Trophoblast cell (in vitro differentiated cells and primary cell): ENCODE results near the gene NDRG4.

ENCODE experiments used
- DNase-seq, 2 donors: peaks; one replicate each; pipeline ENCODE4 v3.0.0-alpha.2; 2016
- H2AFZ ChIP-seq: 2 replicates; pipeline ENCODE4 v1.6.1; 2013; ENCODE audit warnings: low read length, moderate library complexity, mild to moderate bottlenecking; ENCODE audit not compliant: insufficient read depth, poor library complexity
- H2AK5ac ChIP-seq: 2 replicates; pipeline ENCODE4 v1.6.1; 2013; ENCODE audit warnings: mild to moderate bottlenecking, low read length
- H2BK120ac ChIP-seq: 2 replicates; pipeline ENCODE4 v1.6.1; 2013; ENCODE audit warnings: low read length, mild to moderate bottlenecking, moderate library complexity; ENCODE audit not compliant: insufficient read depth, poor library complexity
- H2BK12ac ChIP-seq: 2 replicates; pipeline ENCODE4 v1.6.1; 2013; ENCODE audit warnings: mild to moderate bottlenecking, low read length, moderate library complexity
- H2BK5ac ChIP-seq: 2 replicates; pipeline ENCODE4 v1.6.1; 2013; ENCODE audit warnings: low read length, low read depth, moderate library complexity, mild to moderate bottlenecking; ENCODE audit not compliant: poor library complexity
- H3K14ac ChIP-seq: 2 replicates; pipeline ENCODE4 v1.6.1; 2013; ENCODE audit warnings: mild to moderate bottlenecking, low read length
- H3K18ac ChIP-seq: 2 replicates; pipeline ENCODE4 v1.6.1; 2013; ENCODE audit warnings: mild to moderate bottlenecking, low read length
- H3K23ac ChIP-seq: 2 replicates; pipeline ENCODE4 v1.6.1; 2013; ENCODE audit warnings: low read length
- H3K27ac ChIP-seq: 2 replicates; pipeline ENCODE4 v1.5.1; 2013; ENCODE audit warnings: low read depth, mild to moderate bottlenecking, inconsistent platforms, low read length, moderate library complexity
- H3K27me3 ChIP-seq: 2 replicates; pipeline ENCODE4 v1.6.1; 2013; ENCODE audit warnings: inconsistent platforms, mild to moderate bottlenecking, low read length, moderate library complexity; ENCODE audit not compliant: insufficient read depth
- H3K36me3 ChIP-seq, 2 experiments: 1 replicate in 1 of 2; 2 replicates in 1 of 2; pipeline ENCODE4 v1.6.1; 2013; ENCODE audit warnings: low read length in 2 of 2, mild to moderate bottlenecking in 2 of 2, moderate library complexity in 1 of 2; ENCODE audit not compliant: insufficient read depth in 2 of 2, control insufficient read depth in 1 of 2
- H3K4ac ChIP-seq: 2 replicates; pipeline ENCODE4 v1.6.1; 2013; ENCODE audit warnings: low read depth, mild to moderate bottlenecking, low read length, moderate library complexity
- H3K4me1 ChIP-seq, 2 experiments: 1 replicate in 1 of 2; 2 replicates in 1 of 2; pipeline ENCODE4 v1.6.1; 2013; ENCODE audit warnings: low read length in 2 of 2, mild to moderate bottlenecking in 2 of 2, moderate library complexity in 1 of 2; ENCODE audit not compliant: insufficient read depth in 2 of 2, control insufficient read depth in 1 of 2
- H3K4me2 ChIP-seq: 2 replicates; pipeline ENCODE4 v1.6.1; 2013; ENCODE audit warnings: inconsistent platforms, mild to moderate bottlenecking, low read length, moderate library complexity
- H3K4me3 ChIP-seq: 2 replicates; pipeline ENCODE4 v1.5.1; 2013; ENCODE audit warnings: mild to moderate bottlenecking, low read depth, low read length, inconsistent platforms
- H3K79me1 ChIP-seq: one replicate; pipeline ENCODE4 v1.6.1; 2013; ENCODE audit warnings: low read length
- H3K79me2 ChIP-seq: 2 replicates; pipeline ENCODE4 v1.6.1; 2013; ENCODE audit warnings: low read length, mild to moderate bottlenecking; ENCODE audit not compliant: control insufficient read depth, insufficient read depth, poor library complexity
- H3K9ac ChIP-seq: 2 replicates; pipeline ENCODE4 v1.6.1; 2013; ENCODE audit warnings: mild to moderate bottlenecking, low read length
- H3K9me3 ChIP-seq: 2 replicates; pipeline ENCODE4 v1.6.1; 2013; ENCODE audit warnings: low read depth, mild to moderate bottlenecking, control low read depth, inconsistent platforms, low read length; ENCODE audit not compliant: insufficient read depth
- H4K12ac ChIP-seq: 2 replicates; pipeline ENCODE4 v1.6.1; 2013; ENCODE audit warnings: low read depth, mild to moderate bottlenecking, low read length, moderate library complexity
- H4K8ac ChIP-seq: 2 replicates; pipeline ENCODE4 v1.6.1; 2013; ENCODE audit warnings: low read depth, mild to moderate bottlenecking, low read length, moderate library complexity
- H4K91ac ChIP-seq: one replicate; pipeline ENCODE4 v1.6.1; 2013; ENCODE audit warnings: low read depth, mild to moderate bottlenecking, low read length, moderate library complexity
- WGBS: extraction: QIAGEN DNeasy Blood & Tissue Kit; methylation state at CpG from one replicate; pipeline ENCODE4 v1.1.7; 2013; ENCODE audit warnings: missing lambda C conversion rate; ENCODE audit not compliant: insufficient read length, insufficient coverage; ENCODE audit errors: extremely low coverage; 5-methylcytosine and 5-hydroxymethylcytosine counted together

The NDRG4 gene

DNA sequence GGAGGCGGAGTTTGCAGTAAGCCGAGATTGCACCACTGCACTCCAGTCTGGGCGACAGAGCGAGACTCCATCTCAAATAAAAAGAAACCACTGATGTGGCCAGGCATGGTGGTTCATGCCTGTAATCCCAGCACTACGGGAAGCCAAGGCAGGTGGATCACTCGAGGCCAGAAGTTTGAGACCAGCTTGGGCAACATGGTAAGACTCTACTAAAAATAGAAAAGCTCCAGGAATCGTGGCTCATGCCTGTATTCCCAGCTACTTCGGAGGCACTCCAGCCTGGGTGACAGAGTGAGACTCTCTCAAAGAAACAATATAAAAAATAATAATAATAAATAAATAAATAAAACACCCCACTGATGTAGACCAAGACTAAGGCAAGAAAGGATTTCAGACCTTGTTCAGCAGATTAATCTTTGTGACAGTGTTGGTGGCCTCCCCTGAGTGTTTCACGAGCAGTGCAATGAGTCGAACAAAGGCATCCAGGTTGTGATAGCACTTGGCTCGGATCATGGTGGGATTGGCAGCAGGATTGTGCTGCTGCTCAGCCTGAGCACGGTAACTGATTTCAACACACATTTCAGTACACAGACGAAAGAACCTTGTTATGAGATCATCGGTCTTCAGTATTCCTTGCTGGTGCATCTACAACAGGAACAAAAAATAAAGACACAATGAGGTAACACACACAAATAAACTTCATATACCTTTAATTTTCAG, 34.0 kb downstream of the NDRG4 start:
- DNase-seq = no peak
- H2BK12ac ChIP-seq = no peak overlapping the region
- no peaks in the 10 kb centered on the region for H3K4me1 ChIP-seq
- no CpG with 5 or more reads among the region's 14 CpGs for WGBS
- H3K36me3 ChIP-seq = peaks cover 25 to 61% of the 10 kb centered on the region in 2 experiments
- no peak overlapping the region for H2AFZ ChIP-seq
- H3K79me2 ChIP-seq = no peaks in the 10 kb centered on the region
- no peak overlapping the region for H3K4me3 ChIP-seq
- H2AK5ac ChIP-seq = no peak overlapping the region
- no peak overlapping the region for H3K14ac ChIP-seq
- H2BK5ac ChIP-seq = no peak overlapping the region
- no peak overlapping the region for H4K91ac ChIP-seq
- H3K4me2 ChIP-seq = no peak overlapping the region
- H3K4ac ChIP-seq = no peak overlapping the region
- no peak overlapping the region for H2BK120ac ChIP-seq
- H3K9me3 ChIP-seq = no peaks in the 10 kb centered on the region
- no peak overlapping the region for H4K8ac ChIP-seq
- H4K12ac ChIP-seq = no peak overlapping the region
- no peaks in the 10 kb centered on the region for H3K79me1 ChIP-seq
- no peak overlapping the region for H3K27ac ChIP-seq
- no peak overlapping the region for H3K18ac ChIP-seq
- no peak overlapping the region for H3K9ac ChIP-seq
- H3K23ac ChIP-seq = no peak overlapping the region
- no peaks in the 10 kb centered on the region for H3K27me3 ChIP-seq

DNA sequence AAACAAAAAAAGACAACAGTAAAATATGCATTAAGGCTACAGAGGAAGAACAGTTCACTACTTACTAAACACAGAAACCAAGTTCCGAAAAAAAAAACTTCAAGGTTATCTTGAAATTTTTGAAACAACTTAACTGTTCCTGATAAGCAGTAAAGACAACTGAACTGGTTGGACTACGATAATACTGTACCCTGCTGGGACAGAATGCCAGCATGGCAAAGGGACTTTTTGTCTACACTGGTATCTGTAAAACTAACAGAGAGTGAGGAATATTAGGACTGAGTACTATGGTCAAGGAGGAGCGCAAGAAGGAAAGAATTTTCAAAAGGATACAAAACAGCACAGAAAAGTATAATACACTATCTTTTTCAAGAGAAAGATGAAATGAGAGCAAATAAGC, 35.2 kb downstream of the NDRG4 start:
- Histone ChIP-seq H3K79me1 (no peaks in the 10 kb centered on the region), H3K14ac (no peak overlapping the region), H3K36me3 (peaks cover 27 to 66% of the 10 kb centered on the region in 2 experiments), H3K4ac (no peak overlapping the region), H4K12ac (no peak overlapping the region), H2BK120ac (no peak overlapping the region), H3K4me3 (no peak overlapping the region), H3K4me2 (no peak overlapping the region), H3K23ac (no peak overlapping the region), H3K9ac (no peak overlapping the region), H3K9me3 (no peaks in the 10 kb centered on the region), H2AFZ (no peak overlapping the region), H3K27ac (no peak overlapping the region), H2BK5ac (no peak overlapping the region), H4K91ac (no peak overlapping the region), H2BK12ac (no peak overlapping the region), H4K8ac (no peak overlapping the region), H3K4me1 (no peaks in the 10 kb centered on the region), H3K27me3 (no peaks in the 10 kb centered on the region), H3K79me2 (no peaks in the 10 kb centered on the region), H2AK5ac (no peak overlapping the region), H3K18ac (no peak overlapping the region)
- no CpG with 5 or more reads among the region's 3 CpGs for WGBS
- DNase-seq = no peak

DNA sequence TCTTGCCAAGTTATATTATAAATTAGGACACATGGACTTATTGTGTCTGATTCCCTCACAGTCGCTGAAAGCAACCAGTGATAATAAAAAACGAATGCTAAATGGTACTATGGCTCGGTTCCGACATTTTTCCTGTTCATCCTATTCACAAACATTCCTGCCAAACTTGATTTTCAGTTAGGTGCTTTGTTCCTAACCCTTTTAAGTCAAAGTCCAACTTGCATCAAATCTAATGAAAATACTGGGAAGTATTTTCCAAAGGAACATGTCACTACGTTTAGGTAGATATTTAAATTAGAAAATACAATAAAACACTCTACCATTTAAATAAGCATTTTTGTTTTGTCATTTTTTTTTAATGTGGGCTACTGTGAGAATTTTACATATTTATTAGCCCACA, 36.3 kb downstream of the NDRG4 start:
- Histone ChIP-seq H3K79me2 (no peaks in the 10 kb centered on the region), H3K79me1 (no peaks in the 10 kb centered on the region), H2BK5ac (no peak overlapping the region), H3K23ac (no peak overlapping the region), H3K27ac (no peak overlapping the region), H3K4me2 (no peak overlapping the region), H2AFZ (no peak overlapping the region), H2BK12ac (no peak overlapping the region), H3K36me3 (peaks cover 26 to 66% of the 10 kb centered on the region in 2 experiments), H3K9ac (no peak overlapping the region), H3K27me3 (no peaks in the 10 kb centered on the region), H3K4me1 (no peaks in the 10 kb centered on the region), H2AK5ac (no peak overlapping the region), H2BK120ac (no peak overlapping the region), H4K8ac (no peak overlapping the region), H3K9me3 (no peaks in the 10 kb centered on the region), H4K12ac (no peak overlapping the region), H4K91ac (no peak overlapping the region), H3K4me3 (no peak overlapping the region), H3K18ac (no peak overlapping the region), H3K14ac (no peak overlapping the region), H3K4ac (no peak overlapping the region)
- WGBS = no CpG with 5 or more reads among the region's 5 CpGs
- DNase-seq = no peak

DNA sequence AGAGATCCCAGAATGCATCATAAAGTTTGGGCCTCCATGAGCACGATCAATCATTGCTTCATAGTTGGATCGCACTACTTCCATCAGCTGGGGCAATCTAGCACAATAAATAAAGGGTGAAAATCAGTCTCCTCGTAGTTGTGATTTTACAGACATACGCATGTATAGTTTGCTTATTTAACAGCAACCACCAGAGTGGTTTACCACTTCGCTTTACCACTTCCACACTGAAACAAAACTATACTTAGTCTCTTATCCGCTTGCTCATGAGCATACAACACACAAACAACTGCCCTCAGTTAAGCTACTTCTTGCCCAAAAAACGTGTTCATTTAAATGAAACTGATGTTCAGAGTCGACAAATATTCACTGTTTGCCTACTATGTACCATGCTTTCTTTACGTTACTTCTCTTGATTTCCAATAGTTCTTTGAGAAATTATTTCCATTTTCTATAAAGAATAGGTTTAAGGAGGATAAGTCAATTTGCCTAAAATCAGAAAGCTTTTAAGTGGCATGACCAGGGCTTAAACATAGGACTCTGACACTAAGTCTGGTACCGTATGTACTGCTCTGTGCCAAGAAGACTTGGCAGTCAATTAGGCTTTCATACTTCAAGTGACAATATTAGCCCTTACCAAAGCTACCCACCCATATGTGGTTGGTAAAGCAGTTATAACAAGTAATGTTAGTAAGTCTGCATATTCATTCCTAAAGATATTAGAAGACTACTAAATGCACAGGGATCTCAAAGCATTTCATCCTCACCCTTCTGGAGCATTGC, 37.4 kb downstream of the NDRG4 start:
- no peak overlapping the region for H3K23ac ChIP-seq
- no peak overlapping the region for H4K91ac ChIP-seq
- H3K4me2 ChIP-seq = no peak overlapping the region
- no peak overlapping the region for H3K4ac ChIP-seq
- no peak overlapping the region for H2AFZ ChIP-seq
- peaks cover 26 to 66% of the 10 kb centered on the region in 2 experiments for H3K36me3 ChIP-seq
- no peak overlapping the region for H3K14ac ChIP-seq
- H3K4me1 ChIP-seq = no peaks in the 10 kb centered on the region
- no peak overlapping the region for H2BK12ac ChIP-seq
- no peak overlapping the region for H3K18ac ChIP-seq
- H3K79me1 ChIP-seq = no peaks in the 10 kb centered on the region
- no peak overlapping the region for H3K9ac ChIP-seq
- H4K8ac ChIP-seq = no peak overlapping the region
- H4K12ac ChIP-seq = no peak overlapping the region
- no peaks in the 10 kb centered on the region for H3K9me3 ChIP-seq
- no peaks in the 10 kb centered on the region for H3K27me3 ChIP-seq
- no peak for DNase-seq
- H3K4me3 ChIP-seq = no peak overlapping the region
- no CpG with 5 or more reads among the region's 10 CpGs for WGBS
- H2BK120ac ChIP-seq = no peak overlapping the region
- H2BK5ac ChIP-seq = no peak overlapping the region
- no peaks in the 10 kb centered on the region for H3K79me2 ChIP-seq
- H2AK5ac ChIP-seq = no peak overlapping the region
- H3K27ac ChIP-seq = no peak overlapping the region
